ENCODE results near the gene SRRM2.

The SRRM2 gene

DNA sequence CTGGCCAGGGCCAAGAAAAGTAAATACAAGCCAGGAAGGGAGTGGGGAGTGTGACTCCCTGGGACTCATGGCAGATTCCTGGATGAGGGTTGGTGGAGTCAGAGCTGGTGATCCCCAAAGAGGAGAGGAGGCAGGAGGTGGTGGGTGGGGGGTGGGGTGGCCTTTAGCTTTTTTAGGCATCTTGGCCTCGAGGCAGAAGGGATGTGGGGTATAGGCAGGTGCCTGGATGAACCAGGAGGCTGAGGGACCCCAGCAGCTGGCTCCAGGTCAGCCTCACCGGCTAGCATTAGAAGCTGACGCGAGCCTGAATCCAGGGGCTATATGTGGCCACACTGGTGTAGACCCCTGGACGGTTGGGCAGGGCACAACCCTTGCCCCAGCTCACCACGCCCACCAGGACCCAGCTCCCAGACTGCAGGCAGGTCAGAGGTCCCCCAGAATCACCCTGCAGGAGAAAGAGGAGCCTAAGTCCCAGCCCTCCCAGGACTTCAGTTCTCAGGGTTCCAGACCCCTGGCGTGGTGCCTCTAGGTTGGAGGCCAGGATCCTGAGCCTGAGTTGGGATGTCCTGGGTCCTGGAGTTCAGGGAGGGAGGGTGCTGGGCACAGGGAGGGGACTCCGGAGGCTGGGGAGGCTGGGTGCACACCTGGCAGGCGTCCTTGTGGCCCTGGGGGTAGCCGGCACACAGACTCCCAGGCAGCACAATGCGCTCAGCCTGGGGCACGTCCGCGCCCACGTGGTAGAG is 32.1 kb downstream of the SRRM2 start:
- Histone ChIP-seq H3K4me3 (replicated peaks; ENCODE audit: insufficient read depth, low read length) (no peak overlapping the region), H3K27ac (replicated peaks) (no peak overlapping the region), H3K27me3 (ENCODE audit: insufficient read depth, poor library complexity, severe bottlenecking) (peaks cover 20% of the 10 kb centered on the region)
- no peak for DNase-seq (ENCODE audit: low read depth in 1 of 2, low spot score in 1 of 2)
- TF ChIP-seq GABPA (IDR thresholded peaks at IDR 0.05; ENCODE audit: low read depth) (no peak), REST (IDR thresholded peaks at IDR 0.05; ENCODE audit: insufficient replicate concordance, low read depth) (no peak)

GRCh38 chr16:2785101-2785991 is 32.9 kb downstream of the SRRM2 start:
- H3K27ac ChIP-seq (replicated peaks), result no peak overlapping the region
- peaks cover 21% of the 10 kb centered on the region for H3K27me3 ChIP-seq (ENCODE audit: insufficient read depth, poor library complexity, severe bottlenecking)
- H3K4me3 ChIP-seq (replicated peaks; ENCODE audit: insufficient read depth, low read length), result peak overlapping the region; percentile 7
- TF ChIP-seq GABPA (IDR thresholded peaks at IDR 0.05; ENCODE audit: low read depth), result no peak
- TF ChIP-seq, protein P1, sequence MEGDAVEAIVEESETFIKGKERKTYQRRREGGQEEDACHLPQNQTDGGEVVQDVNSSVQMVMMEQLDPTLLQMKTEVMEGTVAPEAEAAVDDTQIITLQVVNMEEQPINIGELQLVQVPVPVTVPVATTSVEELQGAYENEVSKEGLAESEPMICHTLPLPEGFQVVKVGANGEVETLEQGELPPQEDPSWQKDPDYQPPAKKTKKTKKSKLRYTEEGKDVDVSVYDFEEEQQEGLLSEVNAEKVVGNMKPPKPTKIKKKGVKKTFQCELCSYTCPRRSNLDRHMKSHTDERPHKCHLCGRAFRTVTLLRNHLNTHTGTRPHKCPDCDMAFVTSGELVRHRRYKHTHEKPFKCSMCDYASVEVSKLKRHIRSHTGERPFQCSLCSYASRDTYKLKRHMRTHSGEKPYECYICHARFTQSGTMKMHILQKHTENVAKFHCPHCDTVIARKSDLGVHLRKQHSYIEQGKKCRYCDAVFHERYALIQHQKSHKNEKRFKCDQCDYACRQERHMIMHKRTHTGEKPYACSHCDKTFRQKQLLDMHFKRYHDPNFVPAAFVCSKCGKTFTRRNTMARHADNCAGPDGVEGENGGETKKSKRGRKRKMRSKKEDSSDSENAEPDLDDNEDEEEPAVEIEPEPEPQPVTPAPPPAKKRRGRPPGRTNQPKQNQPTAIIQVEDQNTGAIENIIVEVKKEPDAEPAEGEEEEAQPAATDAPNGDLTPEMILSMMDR (IDR thresholded peaks at IDR 0.05; ENCODE audit: insufficient read depth, low read length), result no peak
- TF ChIP-seq REST (IDR thresholded peaks at IDR 0.05; ENCODE audit: insufficient replicate concordance, low read depth), result no peak
- TF ChIP-seq SPI1 (IDR thresholded peaks at IDR 0.05; ENCODE audit: borderline replicate concordance, low read depth), result no peak
- no peak for TF ChIP-seq POLR2AphosphoS5 (IDR thresholded peaks at IDR 0.05; ENCODE audit: low read depth)
- no peak for DNase-seq (ENCODE audit: low read depth in 1 of 2, low spot score in 1 of 2)

- Histone ChIP-seq H3K4me3 (replicated peaks; ENCODE audit: insufficient read depth, low read length) (no peak overlapping the region), H3K27me3 (ENCODE audit: insufficient read depth, poor library complexity, severe bottlenecking) (peaks cover 24% of the 10 kb centered on the region)
- peak in 1 of 2 experiments; percentile 31 for DNase-seq (ENCODE audit: low read depth in 1 of 2, low spot score in 1 of 2)
These were observed 33.8 kb downstream of the SRRM2 start for GRCh38 chr16:2786061-2786825.

GRCh38 chr16:2786826-2787151 is 34.4 kb downstream of the SRRM2 start:
- Histone ChIP-seq H3K4me3 (replicated peaks; ENCODE audit: insufficient read depth, low read length) (no peak overlapping the region), H3K27ac (replicated peaks) (no peak overlapping the region), H3K27me3 (ENCODE audit: insufficient read depth, poor library complexity, severe bottlenecking) (peaks cover 24% of the 10 kb centered on the region)
- TF ChIP-seq POLR2AphosphoS5 (IDR thresholded peaks at IDR 0.05; ENCODE audit: low read depth) (no peak), SPI1 (IDR thresholded peaks at IDR 0.05; ENCODE audit: borderline replicate concordance, low read depth) (no peak), REST (IDR thresholded peaks at IDR 0.05; ENCODE audit: insufficient replicate concordance, low read depth) (no peak), GABPA (IDR thresholded peaks at IDR 0.05; ENCODE audit: low read depth) (no peak)
- TF ChIP-seq, protein P1 (IDR thresholded peaks at IDR 0.05; ENCODE audit: insufficient read depth, low read length), result no peak
- no peak for DNase-seq (ENCODE audit: low read depth in 1 of 2, low spot score in 1 of 2)

More at GRCh38 chr16:2786061-2786825, 33.8 kb downstream of the SRRM2 start:
- TF ChIP-seq GABPA (IDR thresholded peaks at IDR 0.05; ENCODE audit: low read depth) (no peak), POLR2AphosphoS5 (IDR thresholded peaks at IDR 0.05; ENCODE audit: low read depth) (no peak)
- no peak overlapping the region for H3K27ac ChIP-seq (replicated peaks)
